Measurements from ENCODE around the gene ZYX. TPM values are rescaled to one million over a fixed set of nuclear protein-coding genes. Genes with fewer than 3 reads are reported as not detected.
"Not testable (repeated sequence)": the region's sequence is repeated elsewhere in the genome, so short reads cannot be mapped to it uniquely, and the experiment has no call there.

Gene ZYX
- total and polyA plus RNA-seq, 5 donors from 2014 or later = 81.1 to 174 (median 92.8) TPM

GRCh38 chr7:143420624-143421023 lies 39.5 kb downstream of the ZYX start:
- not testable (repeated sequence) for H3K4me3 Mint-ChIP-seq; H3K9me3 Mint-ChIP-seq; H3K4me3 ChIP-seq (ENCODE audit: low read depth, low read length); H3K27me3 ChIP-seq (ENCODE audit: control insufficient read depth, insufficient read depth, low read length); DNase-seq; ATAC-seq (ENCODE audit: low read depth in 2 of 2); H3K4me1 Mint-ChIP-seq; H3K9me3 ChIP-seq (ENCODE audit: control insufficient read depth in 2 of 2, low read length in 2 of 2); H3K36me3 ChIP-seq (ENCODE audit: control insufficient read depth, insufficient read depth, low read length); H3K27ac Mint-ChIP-seq; H3K4me1 ChIP-seq (ENCODE audit: control insufficient read depth, insufficient read depth, low read length, poor library complexity, severe bottlenecking); H3K27ac ChIP-seq (ENCODE audit: insufficient read depth, low read length, poor library complexity, severe bottlenecking)
- Mint-ChIP-seq H3K36me3 (peaks cover 25% of the 10 kb centered on the region), H3K27me3 (peaks cover 21% of the 10 kb centered on the region)

GRCh38 chr7:143422033-143422432 lies 40.9 kb downstream of the ZYX start:
- H3K9me3 ChIP-seq (ENCODE audit: control insufficient read depth in 2 of 2, low read length in 2 of 2) = no peaks in the 10 kb centered on the region
- H3K36me3 ChIP-seq (ENCODE audit: control insufficient read depth, insufficient read depth, low read length) = no peaks in the 10 kb centered on the region
- H3K4me1 ChIP-seq (ENCODE audit: control insufficient read depth, insufficient read depth, low read length, poor library complexity, severe bottlenecking) = no peaks in the 10 kb centered on the region
- H3K4me1 Mint-ChIP-seq = peaks cover 0 to 8% (median 3%) of the 10 kb centered on the region in 4 donors
- no peak for ATAC-seq (ENCODE audit: low read depth in 2 of 2)
- H3K36me3 Mint-ChIP-seq = peaks cover 23% of the 10 kb centered on the region
- H3K27ac ChIP-seq (ENCODE audit: insufficient read depth, low read length, poor library complexity, severe bottlenecking) = no peak overlapping the region
- DNase-seq = no peak
- no peak overlapping the region for H3K27ac Mint-ChIP-seq
- H3K4me3 Mint-ChIP-seq = no peak overlapping the region
- peaks cover 5% of the 10 kb centered on the region for H3K27me3 ChIP-seq (ENCODE audit: control insufficient read depth, insufficient read depth, low read length)
- H3K9me3 Mint-ChIP-seq = no peaks in the 10 kb centered on the region
- peaks cover 10% of the 10 kb centered on the region for H3K27me3 Mint-ChIP-seq
- H3K4me3 ChIP-seq (ENCODE audit: low read depth, low read length) = no peak overlapping the region

- not testable (repeated sequence) for H3K27ac ChIP-seq (ENCODE audit: insufficient read depth, low read length, poor library complexity, severe bottlenecking); H3K4me1 ChIP-seq (ENCODE audit: control insufficient read depth, insufficient read depth, low read length, poor library complexity, severe bottlenecking); DNase-seq
Observed at GRCh38 chr7:143424476-143424875, 43.3 kb downstream of the ZYX start.

GRCh38 chr7:143426479-143427142 lies 45.5 kb downstream of the ZYX start:
- no peak overlapping the region for H3K4me3 ChIP-seq (ENCODE audit: low read depth, low read length)
- Mint-ChIP-seq H3K4me1 (peaks cover 0 to 8% (median 5%) of the 10 kb centered on the region in 4 donors), H3K27me3 (peaks cover 20% of the 10 kb centered on the region), H3K4me3 (no peak overlapping the region), H3K27ac (peak overlapping the region in 1 of 3 donors; percentile 74), H3K9me3 (no peaks in the 10 kb centered on the region), H3K36me3 (peaks cover 11% of the 10 kb centered on the region)
- no peak overlapping the region for H3K27ac ChIP-seq (ENCODE audit: insufficient read depth, low read length, poor library complexity, severe bottlenecking)
- no peaks in the 10 kb centered on the region for H3K36me3 ChIP-seq (ENCODE audit: control insufficient read depth, insufficient read depth, low read length)
- H3K9me3 ChIP-seq (ENCODE audit: control insufficient read depth in 2 of 2, low read length in 2 of 2) = no peaks in the 10 kb centered on the region
- DNase-seq (peak in 1 of 3 donors; percentile 43), ATAC-seq (ENCODE audit: low read depth in 2 of 2) (no peak)
- H3K27me3 ChIP-seq (ENCODE audit: control insufficient read depth, insufficient read depth, low read length) = no peaks in the 10 kb centered on the region
- no peaks in the 10 kb centered on the region for H3K4me1 ChIP-seq (ENCODE audit: control insufficient read depth, insufficient read depth, low read length, poor library complexity, severe bottlenecking)

More at GRCh38 chr7:143424476-143424875, 43.3 kb downstream of the ZYX start:
- H3K27me3 ChIP-seq (ENCODE audit: control insufficient read depth, insufficient read depth, low read length); H3K36me3 ChIP-seq (ENCODE audit: control insufficient read depth, insufficient read depth, low read length); H3K4me3 ChIP-seq (ENCODE audit: low read depth, low read length); H3K9me3 ChIP-seq (ENCODE audit: control insufficient read depth in 2 of 2, low read length in 2 of 2); H3K4me3 Mint-ChIP-seq; H3K27me3 Mint-ChIP-seq; H3K4me1 Mint-ChIP-seq; ATAC-seq (ENCODE audit: low read depth in 2 of 2); H3K9me3 Mint-ChIP-seq; H3K27ac Mint-ChIP-seq: not testable (repeated sequence)
- peaks cover 20% of the 10 kb centered on the region for H3K36me3 Mint-ChIP-seq

GRCh38 chr7:143429770-143430698 lies 48.9 kb downstream of the ZYX start:
- peaks cover 0 to 6% (median 4%) of the 10 kb centered on the region in 4 donors for H3K4me1 Mint-ChIP-seq
- ATAC-seq (ENCODE audit: low read depth in 2 of 2) (no peak), DNase-seq (no peak)
- Histone ChIP-seq H3K36me3 (ENCODE audit: control insufficient read depth, insufficient read depth, low read length) (no peaks in the 10 kb centered on the region), H3K27ac (ENCODE audit: insufficient read depth, low read length, poor library complexity, severe bottlenecking) (no peak overlapping the region), H3K27me3 (ENCODE audit: control insufficient read depth, insufficient read depth, low read length) (peaks cover 1% of the 10 kb centered on the region), H3K9me3 (ENCODE audit: control insufficient read depth in 2 of 2, low read length in 2 of 2) (no peaks in the 10 kb centered on the region), H3K4me1 (ENCODE audit: control insufficient read depth, insufficient read depth, low read length, poor library complexity, severe bottlenecking) (no peaks in the 10 kb centered on the region), H3K4me3 (ENCODE audit: low read depth, low read length) (no peak overlapping the region)
- peaks cover 4% of the 10 kb centered on the region for H3K36me3 Mint-ChIP-seq
- H3K9me3 Mint-ChIP-seq = no peaks in the 10 kb centered on the region
- H3K27me3 Mint-ChIP-seq = peaks cover 47% of the 10 kb centered on the region
- H3K27ac Mint-ChIP-seq = no peak overlapping the region
- H3K4me3 Mint-ChIP-seq = peak overlapping the region in 1 of 4 donors; percentile 15

GRCh38 chr7:143431109-143431508 lies 50.0 kb downstream of the ZYX start:
- ATAC-seq (ENCODE audit: low read depth in 2 of 2) = no peak
- peaks cover 0 to 6% (median 4%) of the 10 kb centered on the region in 4 donors for H3K4me1 Mint-ChIP-seq
- Histone ChIP-seq H3K4me1 (ENCODE audit: control insufficient read depth, insufficient read depth, low read length, poor library complexity, severe bottlenecking) (no peaks in the 10 kb centered on the region), H3K36me3 (ENCODE audit: control insufficient read depth, insufficient read depth, low read length) (no peaks in the 10 kb centered on the region), H3K4me3 (ENCODE audit: low read depth, low read length) (no peak overlapping the region), H3K27me3 (ENCODE audit: control insufficient read depth, insufficient read depth, low read length) (peaks cover 1% of the 10 kb centered on the region), H3K27ac (ENCODE audit: insufficient read depth, low read length, poor library complexity, severe bottlenecking) (no peak overlapping the region), H3K9me3 (ENCODE audit: control insufficient read depth in 2 of 2, low read length in 2 of 2) (no peaks in the 10 kb centered on the region)
- H3K36me3 Mint-ChIP-seq = peaks cover 7% of the 10 kb centered on the region
- H3K27ac Mint-ChIP-seq = no peak overlapping the region
- H3K27me3 Mint-ChIP-seq = peaks cover 49% of the 10 kb centered on the region
- H3K4me3 Mint-ChIP-seq = no peak overlapping the region
- no peak for DNase-seq
- no peaks in the 10 kb centered on the region for H3K9me3 Mint-ChIP-seq

GRCh38 chr7:143433759-143434158 lies 52.6 kb downstream of the ZYX start:
- Histone ChIP-seq H3K9me3 (ENCODE audit: control insufficient read depth in 2 of 2, low read length in 2 of 2) (no peaks in the 10 kb centered on the region), H3K4me1 (ENCODE audit: control insufficient read depth, insufficient read depth, low read length, poor library complexity, severe bottlenecking) (no peaks in the 10 kb centered on the region), H3K36me3 (ENCODE audit: control insufficient read depth, insufficient read depth, low read length) (no peaks in the 10 kb centered on the region), H3K27me3 (ENCODE audit: control insufficient read depth, insufficient read depth, low read length) (peaks cover 1% of the 10 kb centered on the region), H3K27ac (ENCODE audit: insufficient read depth, low read length, poor library complexity, severe bottlenecking) (no peak overlapping the region), H3K4me3 (ENCODE audit: low read depth, low read length) (no peak overlapping the region)
- Mint-ChIP-seq H3K9me3 (no peaks in the 10 kb centered on the region), H3K27ac (no peak overlapping the region), H3K27me3 (peaks cover 44% of the 10 kb centered on the region), H3K4me3 (no peak overlapping the region), H3K4me1 (peaks cover 4 to 24% (median 11%) of the 10 kb centered on the region in 4 donors), H3K36me3 (peaks cover 6% of the 10 kb centered on the region)
- ATAC-seq (ENCODE audit: low read depth in 2 of 2) (no peak), DNase-seq (no peak)

Data from CD4-positive, CD25-positive, alpha-beta regulatory T cell (primary cell).